Activated naive CD8-positive, alpha-beta T cell treated with anti-CD3 and anti-CD28 coated beads, Interleukin-2, amount 50 U/mL, for 24 hours (primary cell): ENCODE data around the gene HBQ1.
"Not testable (repeated sequence)": the region's sequence is repeated elsewhere in the genome, so short reads cannot be mapped to it uniquely, and the experiment has no call there.

Experiments
- ATAC-seq: fragments of 150-1000 bp; cut with Tn5 transposase; one replicate; pipeline ENCODE4 v1.10.0; 2021
- DNase-seq: peaks from one replicate; pipeline ENCODE4 v3.0.0; 2021
- H3K27ac Mint-ChIP-seq: one replicate; pipeline ENCODE4 v1.8.0; 2021; ENCODE audit warnings: mild to moderate bottlenecking, mixed read lengths
- H3K27me3 Mint-ChIP-seq: one replicate; pipeline ENCODE4 v1.8.0; 2021; ENCODE audit warnings: mixed read lengths
- H3K36me3 Mint-ChIP-seq: one replicate; pipeline ENCODE4 v1.8.0; 2021; ENCODE audit warnings: low read depth, mixed read lengths
- H3K4me1 Mint-ChIP-seq: one replicate; pipeline ENCODE4 v1.8.0; 2021; ENCODE audit warnings: mixed read lengths
- H3K4me3 Mint-ChIP-seq: one replicate; pipeline ENCODE4 v1.8.0; 2021; ENCODE audit warnings: mild to moderate bottlenecking, moderate library complexity, mixed read lengths
- H3K9me3 Mint-ChIP-seq: one replicate; pipeline ENCODE4 v1.8.0; 2021; ENCODE audit warnings: mixed read lengths

The HBQ1 gene

GRCh38 chr16:153550-154216, 26.6 kb upstream of the HBQ1 start:
- not testable (repeated sequence) for H3K36me3 Mint-ChIP-seq, H3K4me3 Mint-ChIP-seq, H3K4me1 Mint-ChIP-seq, H3K27ac Mint-ChIP-seq, H3K9me3 Mint-ChIP-seq, DNase-seq
- H3K27me3 Mint-ChIP-seq = peaks cover 49% of the 10 kb centered on the region
- peak; percentile 50 for ATAC-seq

- DNase-seq = no peak
- H3K27me3 Mint-ChIP-seq = peaks cover 47% of the 10 kb centered on the region
- peaks cover 5% of the 10 kb centered on the region for H3K4me1 Mint-ChIP-seq
- H3K27ac Mint-ChIP-seq = no peak overlapping the region
- H3K4me3 Mint-ChIP-seq = peak overlapping the region; percentile 50
- no peaks in the 10 kb centered on the region for H3K36me3 Mint-ChIP-seq
- no peaks in the 10 kb centered on the region for H3K9me3 Mint-ChIP-seq
- peak; percentile 31 for ATAC-seq
Observed at GRCh38 chr16:154217-155030, 25.8 kb upstream of the HBQ1 start.

- Mint-ChIP-seq H3K36me3 (no peaks in the 10 kb centered on the region), H3K4me3 (peak overlapping the region; percentile 50), H3K27me3 (peaks cover 49% of the 10 kb centered on the region), H3K27ac (no peak overlapping the region), H3K9me3 (no peaks in the 10 kb centered on the region), H3K4me1 (peaks cover 5% of the 10 kb centered on the region)
- DNase-seq (no peak), ATAC-seq (no peak)
Observed at GRCh38 chr16:155031-155398, 25.2 kb upstream of the HBQ1 start.

- no peak for DNase-seq
- no peak for ATAC-seq
- H3K4me1 Mint-ChIP-seq = peaks cover 6% of the 10 kb centered on the region
Observed at GRCh38 chr16:159136-159849, 21.0 kb upstream of the HBQ1 start.

GRCh38 chr16:160242-160641, 20.0 kb upstream of the HBQ1 start:
- H3K4me3 Mint-ChIP-seq, H3K36me3 Mint-ChIP-seq, H3K4me1 Mint-ChIP-seq, ATAC-seq, DNase-seq, H3K27ac Mint-ChIP-seq, H3K9me3 Mint-ChIP-seq: not testable (repeated sequence)
- H3K27me3 Mint-ChIP-seq = peaks cover 33% of the 10 kb centered on the region

More at GRCh38 chr16:159136-159849, 21.0 kb upstream of the HBQ1 start:
- peaks cover 39% of the 10 kb centered on the region for H3K27me3 Mint-ChIP-seq
- no peak overlapping the region for H3K4me3 Mint-ChIP-seq
- no peak overlapping the region for H3K27ac Mint-ChIP-seq
- H3K36me3 Mint-ChIP-seq = no peaks in the 10 kb centered on the region
- H3K9me3 Mint-ChIP-seq = no peaks in the 10 kb centered on the region

- Mint-ChIP-seq H3K4me3 (no peak overlapping the region), H3K27me3 (peaks cover 33% of the 10 kb centered on the region), H3K9me3 (no peaks in the 10 kb centered on the region), H3K36me3 (no peaks in the 10 kb centered on the region), H3K27ac (no peak overlapping the region), H3K4me1 (peaks cover 3% of the 10 kb centered on the region)
- DNase-seq = no peak
- no peak for ATAC-seq
Observed at GRCh38 chr16:160691-161190, 19.5 kb upstream of the HBQ1 start.

- Mint-ChIP-seq H3K4me1 (peaks cover 4% of the 10 kb centered on the region), H3K27ac (no peak overlapping the region), H3K36me3 (no peaks in the 10 kb centered on the region), H3K4me3 (no peak overlapping the region), H3K9me3 (no peaks in the 10 kb centered on the region), H3K27me3 (peaks cover 36% of the 10 kb centered on the region)
- ATAC-seq = no peak
- no peak for DNase-seq
Observed at GRCh38 chr16:162271-162991, 17.8 kb upstream of the HBQ1 start.

- not testable (repeated sequence) for ATAC-seq, H3K4me1 Mint-ChIP-seq, H3K36me3 Mint-ChIP-seq, H3K4me3 Mint-ChIP-seq, H3K9me3 Mint-ChIP-seq, DNase-seq, H3K27ac Mint-ChIP-seq
- H3K27me3 Mint-ChIP-seq = peaks cover 38% of the 10 kb centered on the region
Observed at GRCh38 chr16:163139-163538, 17.1 kb upstream of the HBQ1 start.

GRCh38 chr16:163696-164095, 16.6 kb upstream of the HBQ1 start:
- peaks cover 44% of the 10 kb centered on the region for H3K27me3 Mint-ChIP-seq
- H3K9me3 Mint-ChIP-seq, H3K36me3 Mint-ChIP-seq, H3K4me3 Mint-ChIP-seq, DNase-seq, H3K4me1 Mint-ChIP-seq, H3K27ac Mint-ChIP-seq: not testable (repeated sequence)
- ATAC-seq = peak; percentile 40

- ATAC-seq = peak; percentile 27
- H3K4me1 Mint-ChIP-seq, H3K36me3 Mint-ChIP-seq, H3K9me3 Mint-ChIP-seq, H3K4me3 Mint-ChIP-seq, DNase-seq, H3K27ac Mint-ChIP-seq: not testable (repeated sequence)
- peaks cover 46% of the 10 kb centered on the region for H3K27me3 Mint-ChIP-seq
Observed at GRCh38 chr16:164134-164823, 16.0 kb upstream of the HBQ1 start.

- Mint-ChIP-seq H3K4me3 (peak overlapping the region; percentile 34), H3K9me3 (no peaks in the 10 kb centered on the region), H3K27me3 (peaks cover 46% of the 10 kb centered on the region), H3K4me1 (peaks cover 4% of the 10 kb centered on the region), H3K27ac (no peak overlapping the region), H3K36me3 (no peaks in the 10 kb centered on the region)
- DNase-seq = no peak
- no peak for ATAC-seq
Observed at GRCh38 chr16:164827-165538, 15.3 kb upstream of the HBQ1 start.

- peaks cover 52% of the 10 kb centered on the region for H3K27me3 Mint-ChIP-seq
- no peak within 1 kb of the TSS for H3K27ac Mint-ChIP-seq
- H3K4me1 Mint-ChIP-seq = peaks cover 5% of the 10 kb centered on the region
- H3K4me3 Mint-ChIP-seq = peak within 1 kb of the TSS; percentile 34
- H3K9me3 Mint-ChIP-seq = no peaks in the 10 kb centered on the region
- ATAC-seq (no peak), DNase-seq (no peak)
- H3K36me3 Mint-ChIP-seq = no peaks in the 10 kb centered on the region
Observed at GRCh38 chr16:165539-166374, 14.5 kb upstream of the HBQ1 start, which contains the start of gene HBM. TSS of gene HBM (plus strand) at chr16:165978. CDS start at chr16:165998, 20 bp downstream.
